ENCODE data around the gene HAUS5. TPM values are rescaled to one million over a fixed set of nuclear protein-coding genes. Genes with fewer than 3 reads are reported as not detected.
"Not testable (repeated sequence)": the region's sequence is repeated elsewhere in the genome, so short reads cannot be mapped to it uniquely, and the experiment has no call there.

HAUS5 gene
- total RNA-seq, 2 donors from 2014 or later: 32.4 to 33.7 TPM

- H3K27ac Mint-ChIP-seq: no peak overlapping the region
- H3K27ac ChIP-seq (ENCODE audit: low read depth, low read length): no peak overlapping the region
- 78 to 93% methylated on average over 2 to 3 of the region's 3 CpGs for WGBS, 2 experiments (ENCODE audit: insufficient coverage in 1 of 2, insufficient read length in 1 of 2)
- H3K4me1 ChIP-seq (ENCODE audit: control insufficient read depth, insufficient read depth, low read length): no peaks in the 10 kb centered on the region
- TF ChIP-seq CTCF (conservative IDR thresholded peaks at IDR 0.05): no peak
- H3K9me3 Mint-ChIP-seq: no peaks in the 10 kb centered on the region
- H3K4me1 Mint-ChIP-seq: no peaks in the 10 kb centered on the region
- no peaks in the 10 kb centered on the region for H3K36me3 ChIP-seq (ENCODE audit: control insufficient read depth, insufficient read depth, low read length)
- no peaks in the 10 kb centered on the region for H3K36me3 Mint-ChIP-seq (ENCODE audit: low read depth)
- no peaks in the 10 kb centered on the region for H3K9me3 ChIP-seq (ENCODE audit: control insufficient read depth, low read length)
- H3K27me3 Mint-ChIP-seq (ENCODE audit: insufficient read depth): peaks cover 24% of the 10 kb centered on the region
- H3K4me3 ChIP-seq (ENCODE audit: low read length): no peak overlapping the region
- no peaks in the 10 kb centered on the region for H3K27me3 ChIP-seq (ENCODE audit: control insufficient read depth, insufficient read depth, low read length, poor library complexity, severe bottlenecking)
- H3K9ac ChIP-seq (ENCODE audit: extremely low read depth, low read length, poor library complexity, severe bottlenecking): no peak overlapping the region
- no peak for DNase-seq
- no peak overlapping the region for H3K4me3 Mint-ChIP-seq
Measured at GRCh38 chr19:35590875-35591274, 21.7 kb upstream of the HAUS5 start.

DNA sequence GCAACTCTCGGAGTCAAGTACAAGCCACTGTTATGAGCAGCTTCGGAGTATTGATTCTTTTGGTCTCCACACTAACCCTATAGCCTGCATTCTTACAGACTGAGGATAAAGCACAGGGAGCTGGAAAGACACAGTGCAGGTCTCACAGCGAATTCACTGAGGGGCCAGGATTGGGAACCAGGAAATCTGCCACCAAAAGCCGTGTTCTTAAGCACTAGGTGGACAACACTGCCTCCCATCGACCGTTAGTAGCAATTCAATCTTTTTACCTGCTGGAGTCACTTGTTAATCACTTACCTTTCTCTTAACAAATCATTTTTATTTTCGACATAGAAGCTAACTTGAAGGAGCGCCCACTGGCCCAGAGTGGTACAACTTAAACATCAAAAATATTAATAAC is 20.3 kb upstream of the HAUS5 start:
- no peaks in the 10 kb centered on the region for H3K4me1 Mint-ChIP-seq
- no peak overlapping the region for H3K4me3 ChIP-seq (ENCODE audit: low read length)
- H3K27me3 ChIP-seq (ENCODE audit: control insufficient read depth, insufficient read depth, low read length, poor library complexity, severe bottlenecking): no peaks in the 10 kb centered on the region
- H3K9me3 Mint-ChIP-seq: no peaks in the 10 kb centered on the region
- WGBS, 2 experiments (ENCODE audit: insufficient coverage in 1 of 2, insufficient read length in 1 of 2): 40 to 44% methylated on average over 7 to 8 of the region's 8 CpGs
- no peaks in the 10 kb centered on the region for H3K4me1 ChIP-seq (ENCODE audit: control insufficient read depth, insufficient read depth, low read length)
- no peak overlapping the region for H3K27ac Mint-ChIP-seq
- peaks cover 13% of the 10 kb centered on the region for H3K27me3 Mint-ChIP-seq (ENCODE audit: insufficient read depth)
- TF ChIP-seq CTCF (conservative IDR thresholded peaks at IDR 0.05): peak; percentile 84
- H3K27ac ChIP-seq (ENCODE audit: low read depth, low read length): no peak overlapping the region
- no peaks in the 10 kb centered on the region for H3K36me3 Mint-ChIP-seq (ENCODE audit: low read depth)
- DNase-seq: peak; percentile 76
- H3K9ac ChIP-seq (ENCODE audit: extremely low read depth, low read length, poor library complexity, severe bottlenecking): no peak overlapping the region
- no peak overlapping the region for H3K4me3 Mint-ChIP-seq
- no peaks in the 10 kb centered on the region for H3K9me3 ChIP-seq (ENCODE audit: control insufficient read depth, low read length)
- no peaks in the 10 kb centered on the region for H3K36me3 ChIP-seq (ENCODE audit: control insufficient read depth, insufficient read depth, low read length)

DNA sequence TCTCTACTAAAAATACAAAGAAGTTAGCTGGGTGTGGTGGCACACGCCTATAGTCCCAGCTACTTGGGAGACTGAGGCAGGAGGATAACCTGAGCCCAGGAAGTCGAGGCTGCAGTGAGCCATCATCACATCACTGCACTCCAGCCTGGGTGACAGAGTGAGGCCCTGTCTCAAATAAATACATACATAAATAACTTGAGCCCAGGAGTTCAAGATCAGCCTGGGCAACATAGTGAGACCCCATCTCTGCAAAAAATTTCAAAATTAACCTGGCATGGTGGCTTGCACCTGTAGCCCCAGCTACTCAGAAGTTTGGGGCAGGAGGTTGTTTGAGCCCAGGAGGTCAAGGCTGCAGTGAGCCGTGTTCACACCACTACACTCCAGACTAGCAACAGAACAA is 17.5 kb upstream of the HAUS5 start:
- H3K9me3 Mint-ChIP-seq; DNase-seq; H3K4me1 ChIP-seq (ENCODE audit: control insufficient read depth, insufficient read depth, low read length); H3K27ac ChIP-seq (ENCODE audit: low read depth, low read length); H3K36me3 ChIP-seq (ENCODE audit: control insufficient read depth, insufficient read depth, low read length); H3K27me3 Mint-ChIP-seq (ENCODE audit: insufficient read depth); H3K27ac Mint-ChIP-seq; H3K4me3 ChIP-seq (ENCODE audit: low read length); H3K36me3 Mint-ChIP-seq (ENCODE audit: low read depth); H3K4me3 Mint-ChIP-seq; H3K9ac ChIP-seq (ENCODE audit: extremely low read depth, low read length, poor library complexity, severe bottlenecking); H3K27me3 ChIP-seq (ENCODE audit: control insufficient read depth, insufficient read depth, low read length, poor library complexity, severe bottlenecking); H3K9me3 ChIP-seq (ENCODE audit: control insufficient read depth, low read length); H3K4me1 Mint-ChIP-seq: not testable (repeated sequence)
- WGBS, 2 experiments (ENCODE audit: insufficient coverage in 1 of 2, insufficient read length in 1 of 2): 77 to 95% methylated on average over 3 of the region's 3 CpGs

DNA sequence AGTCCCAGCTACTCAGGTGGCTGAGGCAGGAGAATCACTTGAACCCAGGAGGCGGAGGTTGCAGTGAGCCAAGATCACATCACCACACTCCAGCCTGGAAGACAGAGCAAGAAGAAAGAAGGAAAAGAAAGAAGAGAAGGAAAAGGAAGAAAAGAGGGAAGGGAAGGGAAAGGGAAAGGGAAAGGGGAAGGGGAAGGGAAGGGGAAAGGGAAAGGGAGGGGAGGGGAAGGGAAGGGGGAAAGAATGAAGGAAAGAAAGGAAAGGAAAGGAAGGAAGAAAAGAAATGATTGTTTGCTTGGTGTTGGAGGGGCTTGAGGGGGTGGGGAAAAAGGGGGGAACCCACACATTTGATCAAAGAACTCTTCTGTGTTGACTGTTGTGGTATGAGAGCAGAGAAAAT is 16.6 kb upstream of the HAUS5 start:
- Mint-ChIP-seq H3K27me3 (ENCODE audit: insufficient read depth) (peaks cover 4% of the 10 kb centered on the region), H3K27ac (no peak overlapping the region), H3K4me3 (no peak overlapping the region), H3K4me1 (no peaks in the 10 kb centered on the region), H3K36me3 (ENCODE audit: low read depth) (no peaks in the 10 kb centered on the region), H3K9me3 (no peaks in the 10 kb centered on the region)
- H3K9ac ChIP-seq (ENCODE audit: extremely low read depth, low read length, poor library complexity, severe bottlenecking): no peak overlapping the region
- DNase-seq: no peak
- no peaks in the 10 kb centered on the region for H3K27me3 ChIP-seq (ENCODE audit: control insufficient read depth, insufficient read depth, low read length, poor library complexity, severe bottlenecking)
- no peak overlapping the region for H3K27ac ChIP-seq (ENCODE audit: low read depth, low read length)
- H3K9me3 ChIP-seq (ENCODE audit: control insufficient read depth, low read length): no peaks in the 10 kb centered on the region
- no peak for TF ChIP-seq CTCF (conservative IDR thresholded peaks at IDR 0.05)
- no peaks in the 10 kb centered on the region for H3K36me3 ChIP-seq (ENCODE audit: control insufficient read depth, insufficient read depth, low read length)
- whole genome bisulfite sequencing, 2 experiments (ENCODE audit: insufficient coverage in 1 of 2, insufficient read length in 1 of 2): 100% methylated on average over 1 of the region's 1 CpG
- H3K4me3 ChIP-seq (ENCODE audit: low read length): no peak overlapping the region
- no peaks in the 10 kb centered on the region for H3K4me1 ChIP-seq (ENCODE audit: control insufficient read depth, insufficient read depth, low read length)

All from endodermal cell (in vitro differentiated cells).